SK-N-SH treated with all-trans-retinoic acid at 6 μM for 48 hours (cell line): ENCODE measurements around the gene KRT26.

Experiments used
- ATAC-seq: fragments of 200-7000 bp; cut with Tn5 transposase; 3 replicates; pipeline ENCODE4 v1.9.1; 2020; ENCODE audit warnings: mild to moderate bottlenecking, moderate library complexity
- ARNTL ChIP-seq: fragments of 450-650 bp; formaldehyde crosslinking; IDR thresholded peaks from 2 replicates; pipeline ENCODE4 v1.5.0; 2020; ENCODE audit warnings: low read depth, mild to moderate bottlenecking, moderate library complexity, borderline replicate concordance
- BACH2 ChIP-seq: fragments of 250-450 bp; sonication (Bioruptor Pico); IDR thresholded peaks from 2 replicates; pipeline ENCODE4 v1.9.0; 2021; ENCODE audit warnings: mild to moderate bottlenecking, borderline replicate concordance
- CREB5 ChIP-seq: fragments of 250-450 bp; sonication (Bioruptor Pico); IDR thresholded peaks from 2 replicates; pipeline ENCODE4 v1.5.1; 2020; ENCODE audit warnings: low read depth, mild to moderate bottlenecking, moderate library complexity
- CSDC2 ChIP-seq: fragments of 250-450 bp; sonication (Bioruptor Pico); IDR thresholded peaks from 2 replicates; pipeline ENCODE4 v1.5.0; 2020; ENCODE audit warnings: mild to moderate bottlenecking, moderate library complexity
- CSRNP3 ChIP-seq: fragments of 250-450 bp; sonication (Bioruptor Pico); IDR thresholded peaks from 2 replicates; pipeline ENCODE4 v1.5.1; 2021; ENCODE audit warnings: mild to moderate bottlenecking, moderate library complexity
- ESRRG ChIP-seq: fragments of 250-450 bp; sonication (Bioruptor Pico); IDR thresholded peaks from 2 replicates; pipeline ENCODE4 v1.6.1; 2021; ENCODE audit warnings: mild to moderate bottlenecking
- GLIS3 ChIP-seq: fragments of 250-450 bp; sonication (Bioruptor Pico); IDR thresholded peaks from 2 replicates; pipeline ENCODE4 v1.5.0; 2020; ENCODE audit warnings: mild to moderate bottlenecking, moderate library complexity
- ISL1 ChIP-seq: fragments of 250-450 bp; sonication (Bioruptor Pico); IDR thresholded peaks from 2 replicates; pipeline ENCODE4 v2.1.2; 2022; ENCODE audit warnings: mild to moderate bottlenecking, moderate library complexity
- OSR1 ChIP-seq: fragments of 250-450 bp; sonication (Bioruptor Pico); IDR thresholded peaks from 2 replicates; pipeline ENCODE4 v1.8.0; 2022; ENCODE audit warnings: moderate library complexity, mild to moderate bottlenecking, inconsistent platforms
- PATZ1 ChIP-seq: fragments of 250-450 bp; sonication (Bioruptor Pico); IDR thresholded peaks from 2 replicates; pipeline ENCODE4 v1.8.0; 2020; ENCODE audit warnings: mild to moderate bottlenecking, moderate library complexity, borderline replicate concordance
- PPARA ChIP-seq: fragments of 250-450 bp; sonication (Bioruptor Pico); IDR thresholded peaks from 2 replicates; pipeline ENCODE4 v1.5.0; 2020; ENCODE audit warnings: mild to moderate bottlenecking, borderline replicate concordance
- RARB ChIP-seq: fragments of 250-450 bp; sonication (Bioruptor Pico); IDR thresholded peaks from 2 replicates; pipeline ENCODE4 v1.8.0; 2021; ENCODE audit warnings: mild to moderate bottlenecking, moderate library complexity
- TCF4 ChIP-seq: fragments of 250-450 bp; sonication (Bioruptor Pico); IDR thresholded peaks from 2 replicates; pipeline ENCODE4 v1.8.0; 2021; ENCODE audit warnings: mild to moderate bottlenecking, moderate library complexity, borderline replicate concordance
- TOX ChIP-seq: fragments of 250-450 bp; sonication (Bioruptor Pico); IDR thresholded peaks from 2 replicates; pipeline ENCODE4 v1.8.0; 2021; ENCODE audit warnings: mild to moderate bottlenecking, moderate library complexity, borderline replicate concordance
- TSHZ2 ChIP-seq: fragments of 250-450 bp; sonication (Bioruptor Pico); IDR thresholded peaks from 2 replicates; pipeline ENCODE4 v1.5.0; 2020; ENCODE audit warnings: mild to moderate bottlenecking, moderate library complexity
- ZC3H10 ChIP-seq: fragments of 250-450 bp; sonication (Bioruptor Pico); IDR thresholded peaks from 2 replicates; pipeline ENCODE4 v1.5.1; 2021; ENCODE audit warnings: mild to moderate bottlenecking, moderate library complexity
- ZFP3 ChIP-seq: fragments of 250-450 bp; sonication (Bioruptor Pico); IDR thresholded peaks from 2 replicates; pipeline ENCODE4 v1.5.0; 2020; ENCODE audit warnings: mild to moderate bottlenecking, moderate library complexity
- ZFP30 ChIP-seq: fragments of 450-650 bp; formaldehyde crosslinking; IDR thresholded peaks from 2 replicates; pipeline ENCODE4 v1.5.0; 2022; ENCODE audit warnings: mild to moderate bottlenecking, moderate library complexity
- ZNF565 ChIP-seq: fragments of 450-650 bp; formaldehyde crosslinking; conservative IDR thresholded peaks from 2 replicates; pipeline ENCODE4 v1.5.0; 2020; ENCODE audit warnings: low read depth, mild to moderate bottlenecking, moderate library complexity
- ZNF70 ChIP-seq: fragments of 450-650 bp; formaldehyde crosslinking; IDR thresholded peaks from 2 replicates; pipeline ENCODE4 v1.5.0; 2020; ENCODE audit warnings: mild to moderate bottlenecking, moderate library complexity
- ZNF8 ChIP-seq: fragments of 450-650 bp; formaldehyde crosslinking; IDR thresholded peaks from 2 replicates; pipeline ENCODE4 v1.5.0; 2020; ENCODE audit warnings: mild to moderate bottlenecking, moderate library complexity

The KRT26 gene

GRCh38 chr17:40791787-40792436, 19.9 kb upstream of the KRT26 start (continued):
- TF ChIP-seq CSRNP3 (CRISPR knock-in tag): no peak

GRCh38 chr17:40791111-40791510, 19.1 kb upstream of the KRT26 start:
- no peak for ATAC-seq
- TF ChIP-seq PPARA (no peak), ZNF565 (CRISPR knock-in tag) (no peak), CSDC2 (CRISPR knock-in tag) (no peak), ZFP3 (CRISPR knock-in tag) (no peak), ARNTL (CRISPR knock-in tag) (no peak), ZNF70 (no peak), CREB5 (CRISPR knock-in tag) (no peak), ESRRG (CRISPR knock-in tag) (no peak), ZFP30 (CRISPR knock-in tag) (no peak), TOX (CRISPR knock-in tag) (no peak), BACH2 (CRISPR knock-in tag) (no peak), TCF4 (CRISPR knock-in tag) (no peak), RARB (CRISPR knock-in tag) (no peak), PATZ1 (no peak), ZC3H10 (no peak), ISL1 (CRISPR knock-in tag) (no peak), ZNF8 (CRISPR knock-in tag) (no peak), GLIS3 (CRISPR knock-in tag) (no peak), TSHZ2 (CRISPR knock-in tag) (no peak)

GRCh38 chr17:40782450-40782849, 10.4 kb upstream of the KRT26 start, which contains the start of gene KRT27:
TSS of gene KRT27 (minus strand) at chr17:40782550. CDS start at chr17:40782493, 57 bp downstream.
- no peak for ATAC-seq
- TF ChIP-seq ISL1 (CRISPR knock-in tag) (no peak), TSHZ2 (CRISPR knock-in tag) (no peak), ZNF8 (CRISPR knock-in tag) (no peak), GLIS3 (CRISPR knock-in tag) (no peak), ZNF565 (CRISPR knock-in tag) (no peak), TCF4 (CRISPR knock-in tag) (no peak), TOX (CRISPR knock-in tag) (no peak), ZFP30 (CRISPR knock-in tag) (no peak), OSR1 (CRISPR knock-in tag) (no peak), CSRNP3 (CRISPR knock-in tag) (no peak), ARNTL (CRISPR knock-in tag) (no peak), RARB (CRISPR knock-in tag) (no peak), ZNF70 (no peak), BACH2 (CRISPR knock-in tag) (no peak), ESRRG (CRISPR knock-in tag) (no peak), ZC3H10 (no peak)
